Activated CD4-positive, alpha-beta memory T cell treated with anti-CD3 and anti-CD28 coated beads, Interleukin-2, amount 10 ng/mL, durations not matched to agents 7 days and 5 days (primary cell): ENCODE results near the gene OXSM. TPM values are rescaled to one million over a fixed set of nuclear protein-coding genes. Genes with fewer than 3 reads are reported as not detected.

Source experiments
- CTCF ChIA-PET: fragments of 350-600 bp; sonication (Branson Sonifier 250); formaldehyde crosslinking; loops from one replicate; lab custom pipeline; 2021; ENCODE audit warnings: antibody characterized with exemption, inconsistent platforms; lab: Charles Lee
- POLR2A ChIA-PET: fragments of 350-600 bp; sonication (Branson Sonifier 250); formaldehyde crosslinking; loops from one replicate; lab custom pipeline; 2021; ENCODE audit warnings: antibody characterized with exemption; lab: Charles Lee
- DNase-seq: peaks from one replicate; pipeline ENCODE4 v3.0.0-alpha.2; 2020
- H3K27ac Mint-ChIP-seq: one replicate; pipeline ENCODE4 v1.8.0; 2021; ENCODE audit warnings: mild to moderate bottlenecking, mixed read lengths
- H3K27me3 Mint-ChIP-seq: one replicate; pipeline ENCODE4 v1.8.0; 2021; ENCODE audit warnings: mixed read lengths
- H3K36me3 Mint-ChIP-seq: one replicate; pipeline ENCODE4 v1.8.0; 2021; ENCODE audit warnings: low read depth, mixed read lengths
- H3K4me1 Mint-ChIP-seq: one replicate; pipeline ENCODE4 v1.8.0; 2021; ENCODE audit warnings: mixed read lengths
- H3K4me3 Mint-ChIP-seq: one replicate; pipeline ENCODE4 v1.8.0; 2021; ENCODE audit warnings: mild to moderate bottlenecking, mixed read lengths
- H3K9me3 Mint-ChIP-seq: one replicate; pipeline ENCODE4 v1.8.0; 2021; ENCODE audit warnings: mixed read lengths
- total RNA-seq, 2 experiments: library from RNA; stranded (reverse); gene quantifications; one replicate each; pipeline ENCODE4 v1.2.3, GENCODE V29; 2021

Gene OXSM
- 10 to 100 TPM; 13.2 to 14.3 TPM for total RNA-seq

DNA sequence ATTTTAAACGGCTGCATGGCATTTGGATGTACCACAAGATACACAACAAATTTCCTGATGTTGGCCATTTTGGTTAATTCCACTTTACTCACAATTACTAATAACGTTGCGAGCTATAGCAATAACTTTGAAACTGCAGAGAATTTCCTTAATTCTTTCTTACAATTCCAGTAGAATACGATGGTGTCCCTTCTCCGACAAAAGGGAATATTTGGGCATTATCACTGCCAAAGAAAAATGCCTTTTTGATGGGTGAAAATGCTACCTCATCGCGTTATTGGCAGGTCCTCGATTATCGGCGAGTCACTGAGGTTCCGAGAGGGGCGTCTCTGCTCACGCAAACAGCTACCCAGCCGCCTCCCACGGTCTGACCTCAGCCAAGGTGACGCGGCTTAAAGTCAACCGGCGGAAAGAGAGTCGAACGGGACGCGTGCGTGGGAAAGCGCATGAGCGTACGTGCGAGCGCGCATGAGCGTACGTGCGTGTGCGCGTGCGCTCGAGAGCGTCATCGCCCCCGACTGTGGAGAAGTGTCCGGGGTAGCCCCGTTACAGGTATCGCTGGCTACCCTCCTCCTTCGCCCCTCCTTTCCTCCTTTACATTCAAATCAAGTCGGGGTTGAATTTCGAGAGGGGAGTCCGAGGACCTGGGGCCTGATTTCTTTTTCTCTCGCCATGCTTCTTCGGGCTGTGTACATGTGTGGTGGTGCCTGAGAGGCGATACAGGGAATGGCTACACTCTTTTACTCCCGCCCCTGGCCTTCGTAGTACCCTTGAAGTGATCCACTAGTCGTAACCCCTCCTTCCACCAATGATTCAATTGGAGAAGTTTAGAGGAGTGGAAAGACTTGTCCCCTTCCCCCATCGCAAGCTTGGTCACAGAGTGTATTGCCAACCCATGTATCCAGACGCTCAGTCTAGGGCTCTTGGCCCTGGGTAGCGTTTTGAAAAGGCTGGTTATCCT lies at the start of gene OXSM:
OXSM (plus strand) TSS at position 495 of the 961 bp plus-strand sequence. CDS start 931 bp downstream, outside the sequence.
- Mint-ChIP-seq H3K9me3 (no peaks in the 10 kb centered on the region), H3K36me3 (peaks cover 31% of the 10 kb centered on the region), H3K4me3 (peak within 1 kb of the TSS; percentile 99), H3K27ac (peak within 1 kb of the TSS; percentile 90), H3K4me1 (peaks cover 50% of the 10 kb centered on the region), H3K27me3 (peaks cover 3% of the 10 kb centered on the region)
- peak; percentile 92 for DNase-seq
- ChIA-PET POLR2A (interaction anchor here (0.7 to 2.5 kb wide), 7 partner anchors 9 to 1873 kb away, joined by 3 to 9 read pairs (median 3); partner anchors contain the start of genes NKIRAS1 and RPL15), CTCF (interaction anchor here (0.7 to 2.0 kb wide), 4 partner anchors 9 to 141 kb away, joined by 3 to 9 read pairs (median 4); no protein-coding TSS in a partner anchor)

DNA sequence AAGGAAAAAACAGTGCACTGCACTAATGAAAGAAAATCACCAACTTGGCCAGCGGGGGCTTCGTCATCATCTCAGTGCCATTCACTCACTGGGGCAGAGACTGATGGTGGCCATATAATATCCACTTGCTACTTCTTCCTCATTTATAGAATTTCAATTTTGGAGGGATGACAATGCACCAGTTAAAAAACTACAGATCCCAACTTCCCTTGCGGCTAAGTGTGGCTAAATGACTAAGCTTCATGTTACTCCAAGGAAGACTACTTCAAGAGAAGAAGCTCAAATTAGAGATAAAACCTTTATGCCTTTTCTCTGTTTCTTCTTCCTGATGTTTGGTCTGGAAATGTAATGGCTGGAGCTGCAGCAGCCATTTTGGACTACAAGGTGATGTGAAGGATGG lies 45.4 kb upstream of the OXSM start:
- no peak for DNase-seq
- Mint-ChIP-seq H3K36me3 (peaks cover 55% of the 10 kb centered on the region), H3K27ac (no peak overlapping the region), H3K9me3 (no peaks in the 10 kb centered on the region), H3K4me1 (peaks cover 1% of the 10 kb centered on the region), H3K4me3 (no peak overlapping the region), H3K27me3 (no peaks in the 10 kb centered on the region)
- CTCF ChIA-PET: interaction anchor here (1.2 kb wide), 1 partner anchor 96 kb away, joined by 3 read pairs; no protein-coding TSS in a partner anchor
- POLR2A ChIA-PET: no interaction called here

- Mint-ChIP-seq H3K27me3 (no peaks in the 10 kb centered on the region), H3K36me3 (peaks cover 70% of the 10 kb centered on the region), H3K4me1 (peaks cover 1% of the 10 kb centered on the region), H3K9me3 (no peaks in the 10 kb centered on the region), H3K27ac (no peak overlapping the region), H3K4me3 (no peak overlapping the region)
- no peak for DNase-seq
- CTCF ChIA-PET: no interaction called here
- POLR2A ChIA-PET: no interaction called here
Measured at GRCh38 chr3:25747033-25747432, 42.9 kb upstream of the OXSM start.

GRCh38 chr3:25748189-25748588 lies 41.7 kb upstream of the OXSM start:
- peaks cover 68% of the 10 kb centered on the region for H3K36me3 Mint-ChIP-seq
- no peak for DNase-seq
- no peak overlapping the region for H3K4me3 Mint-ChIP-seq
- H3K4me1 Mint-ChIP-seq: peaks cover 1% of the 10 kb centered on the region
- ChIA-PET CTCF (interaction anchor here (0.6 kb wide), 1 partner anchor 1587 kb away, joined by 3 read pairs; no protein-coding TSS in a partner anchor), POLR2A (no interaction called here)
- H3K27ac Mint-ChIP-seq: no peak overlapping the region
- H3K27me3 Mint-ChIP-seq: no peaks in the 10 kb centered on the region
- no peaks in the 10 kb centered on the region for H3K9me3 Mint-ChIP-seq

DNA sequence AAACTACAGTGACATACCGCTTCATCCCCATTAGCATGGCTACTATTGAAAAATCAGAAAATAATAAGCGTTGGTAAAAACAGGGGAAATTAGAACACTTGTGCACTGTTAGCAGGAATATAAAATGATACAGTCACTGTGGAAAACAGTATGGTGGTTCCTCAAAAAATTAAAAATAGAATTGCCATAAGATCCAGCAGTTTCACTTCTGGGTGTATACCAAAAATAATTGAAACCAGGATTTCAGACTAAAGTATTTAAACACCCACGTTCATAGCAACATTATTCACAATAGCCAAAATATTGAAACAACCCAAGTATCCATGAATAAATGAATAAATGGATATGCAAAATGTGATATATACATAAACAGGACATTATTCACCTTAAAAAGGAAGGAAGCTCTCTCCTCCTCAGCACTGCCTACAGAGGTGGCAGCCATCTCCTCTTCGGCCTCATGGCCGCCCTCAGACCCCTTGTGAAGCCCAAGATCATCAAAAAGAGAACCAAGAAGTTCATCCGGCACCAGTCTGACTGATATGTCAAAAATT lies 40.8 kb upstream of the OXSM start:
- CTCF ChIA-PET: no interaction called here
- Mint-ChIP-seq H3K36me3 (peaks cover 60% of the 10 kb centered on the region), H3K4me3 (no peak overlapping the region), H3K27ac (no peak overlapping the region), H3K4me1 (no peaks in the 10 kb centered on the region), H3K27me3 (no peaks in the 10 kb centered on the region), H3K9me3 (no peaks in the 10 kb centered on the region)
- POLR2A ChIA-PET: no interaction called here
- no peak for DNase-seq

DNA sequence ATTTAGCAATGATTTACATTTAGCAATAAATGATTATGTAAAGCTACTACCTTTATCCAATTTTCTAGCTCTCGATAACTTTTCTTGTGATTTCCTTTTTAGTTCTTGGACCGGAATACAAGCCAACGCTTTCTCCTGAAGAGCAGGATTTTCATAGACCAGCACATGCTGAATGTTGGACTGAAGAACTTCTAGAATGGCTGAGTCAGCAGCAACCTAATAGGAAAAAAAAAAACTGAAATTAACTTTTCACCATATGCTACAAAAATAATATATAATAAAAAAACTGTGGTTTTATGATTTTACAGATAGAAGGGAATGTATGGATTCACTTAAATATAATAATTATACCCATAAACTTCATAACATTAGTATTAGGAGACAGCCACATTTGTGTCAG lies 38.8 kb upstream of the OXSM start:
- H3K27me3 Mint-ChIP-seq: no peaks in the 10 kb centered on the region
- ChIA-PET POLR2A (no interaction called here), CTCF (no interaction called here)
- no peak overlapping the region for H3K4me3 Mint-ChIP-seq
- H3K9me3 Mint-ChIP-seq: no peaks in the 10 kb centered on the region
- no peak overlapping the region for H3K27ac Mint-ChIP-seq
- no peak for DNase-seq
- H3K4me1 Mint-ChIP-seq: no peaks in the 10 kb centered on the region
- peaks cover 43% of the 10 kb centered on the region for H3K36me3 Mint-ChIP-seq

DNA sequence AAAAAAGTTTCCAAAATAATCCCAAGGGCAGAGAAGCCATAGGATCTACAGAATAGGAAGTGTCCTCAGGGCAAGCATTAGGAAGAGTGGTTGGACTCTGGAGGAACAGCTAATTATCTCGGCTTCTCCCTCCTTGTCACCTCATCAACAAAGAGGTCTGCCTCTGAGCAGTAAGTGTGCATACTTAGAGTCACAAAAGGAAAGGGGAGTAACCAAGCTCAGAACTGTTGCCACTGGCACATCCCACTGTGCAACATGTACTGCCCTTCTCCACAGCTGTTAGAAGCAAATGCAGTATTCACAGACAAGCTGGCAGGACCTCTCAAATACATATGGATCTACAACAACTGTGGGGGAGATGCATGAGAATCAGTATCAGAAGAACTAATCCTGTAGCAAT lies 38.2 kb upstream of the OXSM start:
- H3K4me3 Mint-ChIP-seq: no peak overlapping the region
- CTCF ChIA-PET: no interaction called here
- H3K9me3 Mint-ChIP-seq: no peaks in the 10 kb centered on the region
- no peaks in the 10 kb centered on the region for H3K27me3 Mint-ChIP-seq
- POLR2A ChIA-PET: no interaction called here
- no peak for DNase-seq
- peaks cover 44% of the 10 kb centered on the region for H3K36me3 Mint-ChIP-seq
- no peak overlapping the region for H3K27ac Mint-ChIP-seq
- no peaks in the 10 kb centered on the region for H3K4me1 Mint-ChIP-seq

- Mint-ChIP-seq H3K27ac (no peak overlapping the region), H3K27me3 (no peaks in the 10 kb centered on the region), H3K9me3 (peaks cover 31% of the 10 kb centered on the region), H3K4me3 (no peak overlapping the region), H3K36me3 (peaks cover 63% of the 10 kb centered on the region), H3K4me1 (peaks cover 5% of the 10 kb centered on the region)
- DNase-seq: no peak
- ChIA-PET CTCF (interaction anchor here (0.6 kb wide), 1 partner anchor 48 kb away, joined by 3 read pairs; no protein-coding TSS in a partner anchor), POLR2A (interaction anchor here (1.2 kb wide), 1 partner anchor 8 kb away, joined by 3 read pairs; no protein-coding TSS in a partner anchor)
Measured at GRCh38 chr3:25768851-25769250, 21.0 kb upstream of the OXSM start.

DNA sequence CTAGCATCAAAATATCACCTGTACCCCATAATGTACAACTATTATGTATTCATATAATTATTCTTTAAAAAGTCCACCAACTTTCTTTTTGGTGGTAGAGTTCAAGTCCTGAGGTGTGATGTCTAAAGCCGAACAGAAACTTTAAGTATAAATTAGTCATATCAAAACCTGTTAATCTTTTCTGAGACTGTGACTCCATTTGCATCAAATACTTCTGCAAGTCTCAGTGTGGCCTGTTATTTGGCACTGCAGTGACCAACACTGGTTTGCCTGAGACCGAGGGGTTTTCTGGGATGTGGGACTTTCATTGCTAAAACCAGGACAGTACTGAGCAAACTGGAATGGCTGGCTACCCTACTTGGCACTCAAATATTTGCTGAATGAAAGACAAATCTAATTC lies 14.0 kb upstream of the OXSM start:
- Mint-ChIP-seq H3K4me1 (peaks cover 26% of the 10 kb centered on the region), H3K27ac (no peak overlapping the region), H3K4me3 (no peak overlapping the region), H3K27me3 (no peaks in the 10 kb centered on the region), H3K9me3 (peaks cover 33% of the 10 kb centered on the region), H3K36me3 (peaks cover 71% of the 10 kb centered on the region)
- DNase-seq: no peak
- CTCF ChIA-PET: no interaction called here
- POLR2A ChIA-PET: no interaction called here

DNA sequence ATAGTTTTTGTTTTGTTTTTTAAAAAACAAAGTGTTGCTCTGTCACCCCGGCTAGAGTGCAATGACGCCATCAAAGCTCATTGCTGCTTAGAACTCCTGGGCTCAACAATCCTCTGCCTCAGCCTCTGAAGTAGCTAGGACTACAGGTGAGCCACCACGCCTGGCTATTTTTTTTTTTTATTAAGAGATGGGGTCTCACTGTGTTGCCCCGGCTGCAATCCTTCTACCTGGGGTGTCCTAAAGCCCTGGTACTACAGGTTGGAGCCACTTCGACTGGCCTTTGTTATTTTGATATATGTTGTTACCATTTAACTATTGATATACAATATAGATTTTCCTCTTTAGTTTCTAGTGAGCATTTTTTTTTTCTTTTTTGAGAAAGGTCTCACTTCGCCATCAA lies 9.3 kb upstream of the OXSM start:
- H3K9me3 Mint-ChIP-seq: peaks cover 4% of the 10 kb centered on the region
- ChIA-PET POLR2A (interaction anchor here (1.1 to 1.2 kb wide), 2 partner anchors 9 to 117 kb away, joined by 3 read pairs; partner anchors contain the start of gene OXSM), CTCF (interaction anchor here (1.4 kb wide), 1 partner anchor 9 kb away, joined by 3 read pairs; the partner anchor contains the start of gene OXSM)
- H3K4me3 Mint-ChIP-seq: no peak overlapping the region
- no peak for DNase-seq
- H3K4me1 Mint-ChIP-seq: peaks cover 57% of the 10 kb centered on the region
- H3K27me3 Mint-ChIP-seq: no peaks in the 10 kb centered on the region
- H3K36me3 Mint-ChIP-seq: peaks cover 35% of the 10 kb centered on the region
- H3K27ac Mint-ChIP-seq: no peak overlapping the region

DNA sequence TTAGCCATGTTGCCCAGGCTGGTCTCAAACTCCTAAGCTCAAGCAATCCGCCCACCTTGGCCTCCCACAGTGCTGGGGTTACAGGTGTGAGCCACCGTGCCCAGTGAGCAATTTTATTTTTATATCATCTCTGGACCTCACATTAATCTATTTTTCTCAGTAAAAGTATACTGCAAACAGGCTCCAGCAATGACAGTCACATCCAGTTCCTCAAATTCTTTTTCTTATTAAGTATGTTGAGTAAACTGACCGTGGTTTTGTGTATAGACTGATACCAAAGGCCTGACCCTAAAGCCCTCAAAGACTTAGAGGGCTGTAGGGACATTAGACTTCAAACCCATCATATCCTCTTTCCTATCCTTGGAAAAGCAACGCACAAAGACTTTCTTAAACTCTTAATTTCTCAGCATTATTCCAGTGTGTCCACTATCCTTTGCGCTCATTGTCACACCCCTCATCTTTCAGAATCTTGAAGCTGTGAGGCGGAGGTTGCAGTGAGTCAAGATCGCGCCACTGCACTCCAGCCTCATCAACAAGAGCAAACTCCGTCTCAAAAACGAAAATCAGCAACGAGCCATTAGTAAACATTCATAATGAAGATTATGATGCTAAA lies 8.6 kb upstream of the OXSM start:
- ChIA-PET CTCF (interaction anchor here (1.4 kb wide), 1 partner anchor 8 kb away, joined by 3 read pairs; the partner anchor contains the start of gene OXSM), POLR2A (interaction anchor here (0.8 to 1.2 kb wide), 3 partner anchors 8 to 117 kb away, joined by 3 to 4 read pairs (median 3); partner anchors contain the start of gene OXSM)
- DNase-seq: no peak
- H3K4me3 Mint-ChIP-seq: peak overlapping the region; percentile 85
- no peak overlapping the region for H3K27ac Mint-ChIP-seq
- peaks cover 30% of the 10 kb centered on the region for H3K36me3 Mint-ChIP-seq
- peaks cover 57% of the 10 kb centered on the region for H3K4me1 Mint-ChIP-seq
- no peaks in the 10 kb centered on the region for H3K27me3 Mint-ChIP-seq
- peaks cover 4% of the 10 kb centered on the region for H3K9me3 Mint-ChIP-seq

- POLR2A ChIA-PET: interaction anchor here (0.8 kb wide), 1 partner anchor 9 kb away, joined by 4 read pairs; no protein-coding TSS in a partner anchor
- peaks cover 50% of the 10 kb centered on the region for H3K4me1 Mint-ChIP-seq
- peaks cover 23% of the 10 kb centered on the region for H3K36me3 Mint-ChIP-seq
- no peaks in the 10 kb centered on the region for H3K27me3 Mint-ChIP-seq
- peak overlapping the region; percentile 85 for H3K4me3 Mint-ChIP-seq
- CTCF ChIA-PET: interaction anchor here (1.4 kb wide), 1 partner anchor 8 kb away, joined by 3 read pairs; the partner anchor contains the start of gene OXSM
- H3K27ac Mint-ChIP-seq: peak overlapping the region; percentile 81
- H3K9me3 Mint-ChIP-seq: no peaks in the 10 kb centered on the region
- DNase-seq: no peak
Measured at GRCh38 chr3:25781758-25782594, 7.9 kb upstream of the OXSM start.
